ENCODE data around the gene ZNF362. TPM values are rescaled to one million over a fixed set of nuclear protein-coding genes. Genes with fewer than 3 reads are reported as not detected.

The ZNF362 gene, protein sequence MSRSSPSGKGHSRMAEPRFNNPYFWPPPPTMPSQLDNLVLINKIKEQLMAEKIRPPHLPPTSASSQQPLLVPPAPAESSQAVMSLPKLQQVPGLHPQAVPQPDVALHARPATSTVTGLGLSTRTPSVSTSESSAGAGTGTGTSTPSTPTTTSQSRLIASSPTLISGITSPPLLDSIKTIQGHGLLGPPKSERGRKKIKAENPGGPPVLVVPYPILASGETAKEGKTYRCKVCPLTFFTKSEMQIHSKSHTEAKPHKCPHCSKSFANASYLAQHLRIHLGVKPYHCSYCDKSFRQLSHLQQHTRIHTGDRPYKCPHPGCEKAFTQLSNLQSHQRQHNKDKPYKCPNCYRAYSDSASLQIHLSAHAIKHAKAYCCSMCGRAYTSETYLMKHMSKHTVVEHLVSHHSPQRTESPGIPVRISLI
- 31.7 and 34.3 TPM in 2 replicates for polyA plus RNA-seq (2013)

GRCh38 chr1:33256471-33257206 lies at the start of gene ZNF362:
Gene ZNF362, plus strand, starts transcription at chr1:33256492. Its CDS starts 14,083 bp downstream, at chr1:33270575.
- Histone ChIP-seq H3K14ac (ENCODE audit: low read length) (peak within 1 kb of the TSS; percentile 87), H2AK5ac (ENCODE audit: low read length) (peak within 1 kb of the TSS; percentile 24), H3K27me3 (ENCODE audit: insufficient read depth, low read length) (no peaks in the 10 kb centered on the region), H4K91ac (ENCODE audit: low read depth, low read length) (peak within 1 kb of the TSS; percentile 94), H3K4me3 (ENCODE audit: low read depth, low read length) (peak within 1 kb of the TSS; percentile 78), H3K9me3 (ENCODE audit: insufficient read depth, low read depth, low read length) (peaks cover 1% of the 10 kb centered on the region), H3K23ac (ENCODE audit: low read length) (no peak within 1 kb of the TSS), H2AFZ (ENCODE audit: insufficient read depth, low read length, poor library complexity) (peak within 1 kb of the TSS; percentile 72), H3K27ac (ENCODE audit: low read depth, low read length) (peak within 1 kb of the TSS; percentile 88), H4K12ac (ENCODE audit: low read depth, low read length) (peak within 1 kb of the TSS; percentile 69), H3K18ac (ENCODE audit: low read length) (peak within 1 kb of the TSS; percentile 87), H3K4me1 (ENCODE audit: control insufficient read depth in 1 of 2, insufficient read depth in 2 of 2, low read length in 2 of 2) (peaks cover 17 to 20% of the 10 kb centered on the region in 2 experiments), H3K36me3 (ENCODE audit: control insufficient read depth in 1 of 2, insufficient read depth in 2 of 2, low read length in 2 of 2) (no peaks in the 10 kb centered on the region), H4K8ac (ENCODE audit: low read depth, low read length) (peak within 1 kb of the TSS; percentile 88), H2BK120ac (ENCODE audit: insufficient read depth, low read length, poor library complexity) (peak within 1 kb of the TSS; percentile 85), H2BK12ac (ENCODE audit: low read length) (peak within 1 kb of the TSS; percentile 34), H3K4ac (ENCODE audit: low read depth, low read length) (peak within 1 kb of the TSS; percentile 85), H3K79me1 (ENCODE audit: low read length) (peaks cover 25% of the 10 kb centered on the region), H3K79me2 (ENCODE audit: control insufficient read depth, insufficient read depth, low read length, poor library complexity) (peaks cover 19% of the 10 kb centered on the region), H3K4me2 (ENCODE audit: low read length) (peak within 1 kb of the TSS; percentile 85), H2BK5ac (ENCODE audit: low read depth, low read length, poor library complexity) (peak within 1 kb of the TSS; percentile 86), H3K9ac (ENCODE audit: low read length) (peak within 1 kb of the TSS; percentile 88)
- DNase-seq = peak; percentile 59 to 72
- no CpG with 5 or more reads among the region's 88 CpGs for WGBS (ENCODE audit: extremely low coverage, insufficient coverage, insufficient read length)

- Histone ChIP-seq H4K91ac (ENCODE audit: low read depth, low read length) (no peak overlapping the region), H3K4me2 (ENCODE audit: low read length) (no peak overlapping the region), H2BK120ac (ENCODE audit: insufficient read depth, low read length, poor library complexity) (no peak overlapping the region), H3K79me2 (ENCODE audit: control insufficient read depth, insufficient read depth, low read length, poor library complexity) (no peaks in the 10 kb centered on the region), H3K79me1 (ENCODE audit: low read length) (no peaks in the 10 kb centered on the region), H3K36me3 (ENCODE audit: control insufficient read depth in 1 of 2, insufficient read depth in 2 of 2, low read length in 2 of 2) (no peaks in the 10 kb centered on the region), H3K9me3 (ENCODE audit: insufficient read depth, low read depth, low read length) (peaks cover 2% of the 10 kb centered on the region), H2AFZ (ENCODE audit: insufficient read depth, low read length, poor library complexity) (no peak overlapping the region), H3K23ac (ENCODE audit: low read length) (no peak overlapping the region), H3K4ac (ENCODE audit: low read depth, low read length) (no peak overlapping the region), H2BK12ac (ENCODE audit: low read length) (no peak overlapping the region), H3K14ac (ENCODE audit: low read length) (no peak overlapping the region), H3K18ac (ENCODE audit: low read length) (no peak overlapping the region), H2BK5ac (ENCODE audit: low read depth, low read length, poor library complexity) (no peak overlapping the region), H4K8ac (ENCODE audit: low read depth, low read length) (no peak overlapping the region), H4K12ac (ENCODE audit: low read depth, low read length) (no peak overlapping the region), H3K4me1 (ENCODE audit: control insufficient read depth in 1 of 2, insufficient read depth in 2 of 2, low read length in 2 of 2) (no peaks in the 10 kb centered on the region), H3K27me3 (ENCODE audit: insufficient read depth, low read length) (no peaks in the 10 kb centered on the region), H3K4me3 (ENCODE audit: low read depth, low read length) (no peak overlapping the region), H3K27ac (ENCODE audit: low read depth, low read length) (no peak overlapping the region), H3K9ac (ENCODE audit: low read length) (no peak overlapping the region), H2AK5ac (ENCODE audit: low read length) (no peak overlapping the region)
- WGBS (ENCODE audit: extremely low coverage, insufficient coverage, insufficient read length) = no CpG with 5 or more reads among the region's 3 CpGs
- no peak for DNase-seq
Observed at GRCh38 chr1:33211972-33212371, 44.3 kb upstream of the ZNF362 start.

- peak overlapping the region; percentile 76 for H3K27ac ChIP-seq (ENCODE audit: low read depth, low read length)
- no CpG with 5 or more reads among the region's 7 CpGs for WGBS (ENCODE audit: extremely low coverage, insufficient coverage, insufficient read length)
Observed at GRCh38 chr1:33219886-33220661, 36.2 kb upstream of the ZNF362 start.

More at GRCh38 chr1:33219886-33220661, 36.2 kb upstream of the ZNF362 start:
- H4K12ac ChIP-seq (ENCODE audit: low read depth, low read length) = no peak overlapping the region
- H3K14ac ChIP-seq (ENCODE audit: low read length) = peak overlapping the region; percentile 82
- H3K79me1 ChIP-seq (ENCODE audit: low read length) = peaks cover 14% of the 10 kb centered on the region
- no peak overlapping the region for H3K23ac ChIP-seq (ENCODE audit: low read length)
- H3K18ac ChIP-seq (ENCODE audit: low read length) = peak overlapping the region; percentile 11
- peak overlapping the region; percentile 44 for H3K4me2 ChIP-seq (ENCODE audit: low read length)
- H3K4ac ChIP-seq (ENCODE audit: low read depth, low read length) = peak overlapping the region; percentile 1
- peak overlapping the region; percentile 55 for H4K8ac ChIP-seq (ENCODE audit: low read depth, low read length)
- no peak overlapping the region for H3K9ac ChIP-seq (ENCODE audit: low read length)
- no peaks in the 10 kb centered on the region for H3K36me3 ChIP-seq (ENCODE audit: control insufficient read depth in 1 of 2, insufficient read depth in 2 of 2, low read length in 2 of 2)
- H3K79me2 ChIP-seq (ENCODE audit: control insufficient read depth, insufficient read depth, low read length, poor library complexity) = peaks cover 3% of the 10 kb centered on the region
- H3K4me3 ChIP-seq (ENCODE audit: low read depth, low read length) = no peak overlapping the region
- peak overlapping the region; percentile 77 for H2BK5ac ChIP-seq (ENCODE audit: low read depth, low read length, poor library complexity)
- no peaks in the 10 kb centered on the region for H3K27me3 ChIP-seq (ENCODE audit: insufficient read depth, low read length)
- peak overlapping the region; percentile 79 for H2BK120ac ChIP-seq (ENCODE audit: insufficient read depth, low read length, poor library complexity)
- peak overlapping the region; percentile 92 for H4K91ac ChIP-seq (ENCODE audit: low read depth, low read length)
- peaks cover 21 to 23% of the 10 kb centered on the region in 2 experiments for H3K4me1 ChIP-seq (ENCODE audit: control insufficient read depth in 1 of 2, insufficient read depth in 2 of 2, low read length in 2 of 2)
- DNase-seq = peak; percentile 90 to 96
- peak overlapping the region; percentile 6 for H2AK5ac ChIP-seq (ENCODE audit: low read length)
- H2BK12ac ChIP-seq (ENCODE audit: low read length) = peak overlapping the region; percentile 90
- no peaks in the 10 kb centered on the region for H3K9me3 ChIP-seq (ENCODE audit: insufficient read depth, low read depth, low read length)
- H2AFZ ChIP-seq (ENCODE audit: insufficient read depth, low read length, poor library complexity) = no peak overlapping the region

Measured in trophoblast cell (in vitro differentiated cells and primary cell).